LNCAP (cell line): Measurements from ENCODE around the gene SLC6A8.

Experiments used
- CTCF ChIP-seq: fragments of 450-650 bp; IDR thresholded peaks from 2 replicates; pipeline ENCODE4 v1.5.1; 2017; ENCODE audit warnings: mild to moderate bottlenecking

Gene SLC6A8

GRCh38 chrX:153722704-153723350, 35.1 kb downstream of the SLC6A8 start:
- TF ChIP-seq CTCF, result no peak

DNA sequence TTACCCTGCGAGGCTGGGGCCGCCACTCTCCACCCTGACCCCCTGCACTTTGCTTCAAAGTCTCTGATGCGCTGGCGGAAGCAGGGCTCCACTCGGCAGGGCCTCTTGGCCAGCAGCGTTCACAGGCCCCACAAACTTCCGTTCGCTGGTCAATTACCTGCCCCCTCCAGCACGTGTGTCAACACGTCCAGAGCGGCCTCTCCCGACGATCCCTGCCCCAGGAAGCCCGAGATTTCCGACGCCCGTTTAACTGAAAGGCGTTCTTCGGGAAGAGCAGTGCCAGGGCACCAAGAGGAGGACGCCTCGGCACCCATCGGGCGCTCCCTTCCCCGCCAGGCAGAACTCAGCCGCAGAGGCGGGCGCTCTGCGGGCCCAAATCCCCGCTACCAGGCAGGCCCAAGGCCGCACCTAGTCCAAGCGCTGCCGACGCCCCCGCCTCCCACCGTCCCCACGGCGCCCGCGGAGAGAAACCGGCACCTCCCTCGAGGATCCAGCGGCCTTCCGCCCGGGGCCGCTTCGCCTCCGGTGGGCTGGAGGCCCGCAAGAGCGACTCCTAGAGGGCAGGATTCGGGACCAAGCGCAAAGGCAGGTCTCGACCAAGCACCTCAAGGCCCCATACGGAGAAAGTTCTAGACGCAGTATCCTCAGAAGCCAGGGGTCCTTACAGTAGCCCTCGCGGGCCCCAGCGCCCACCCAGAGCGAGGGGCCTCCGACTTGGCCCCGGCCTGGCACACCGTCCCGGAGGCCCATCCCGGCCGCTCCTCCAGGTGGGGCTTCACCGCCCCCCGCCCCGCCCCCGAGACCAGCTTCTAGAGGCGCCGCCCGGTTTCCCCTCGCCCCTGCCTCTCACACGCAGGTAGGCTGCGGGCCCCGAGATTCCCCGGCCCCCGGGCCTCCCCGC, 35.9 kb downstream of the SLC6A8 start:
- TF ChIP-seq CTCF, result no peak; the same call in 1 of the 2 replicates

- TF ChIP-seq CTCF, result no peak
These were observed 36.7 kb downstream of the SLC6A8 start, which contains the start of the genes ABCD1 and BCAP31 for GRCh38 chrX:153724252-153725038. Gene ABCD1 (plus strand): TSS chrX:153724856. CDS start chrX:153725267, 411 bp downstream. Gene BCAP31 (minus strand): TSS chrX:153724387. CDS start chrX:153723244, 1,143 bp downstream.

DNA sequence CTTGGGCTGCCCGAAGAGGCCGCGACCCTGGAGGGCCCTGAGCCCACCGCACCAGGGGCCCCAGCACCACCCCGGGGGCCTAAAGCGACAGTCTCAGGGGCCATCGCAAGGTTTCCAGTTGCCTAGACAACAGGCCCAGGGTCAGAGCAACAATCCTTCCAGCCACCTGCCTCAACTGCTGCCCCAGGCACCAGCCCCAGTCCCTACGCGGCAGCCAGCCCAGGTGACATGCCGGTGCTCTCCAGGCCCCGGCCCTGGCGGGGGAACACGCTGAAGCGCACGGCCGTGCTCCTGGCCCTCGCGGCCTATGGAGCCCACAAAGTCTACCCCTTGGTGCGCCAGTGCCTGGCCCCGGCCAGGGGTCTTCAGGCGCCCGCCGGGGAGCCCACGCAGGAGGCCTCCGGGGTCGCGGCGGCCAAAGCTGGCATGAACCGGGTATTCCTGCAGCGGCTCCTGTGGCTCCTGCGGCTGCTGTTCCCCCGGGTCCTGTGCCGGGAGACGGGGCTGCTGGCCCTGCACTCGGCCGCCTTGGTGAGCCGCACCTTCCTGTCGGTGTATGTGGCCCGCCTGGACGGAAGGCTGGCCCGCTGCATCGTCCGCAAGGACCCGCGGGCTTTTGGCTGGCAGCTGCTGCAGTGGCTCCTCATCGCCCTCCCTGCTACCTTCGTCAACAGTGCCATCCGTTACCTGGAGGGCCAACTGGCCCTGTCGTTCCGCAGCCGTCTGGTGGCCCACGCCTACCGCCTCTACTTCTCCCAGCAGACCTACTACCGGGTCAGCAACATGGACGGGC, 37.5 kb downstream of the SLC6A8 start:
- no peak for TF ChIP-seq CTCF

GRCh38 chrX:153725832-153726285, 38.1 kb downstream of the SLC6A8 start:
- TF ChIP-seq CTCF, result no peak

GRCh38 chrX:153726286-153727122, 38.8 kb downstream of the SLC6A8 start:
- TF ChIP-seq CTCF, result no peak
